H1 (cell line): ENCODE results near the gene NTNG2.

Experiments
- CEBPB ChIP-seq: IDR thresholded peaks from 2 replicates; pipeline ENCODE4 v1.6.1; 2012; ENCODE audit warnings: low read depth, low read length
- CHD2 ChIP-seq: IDR thresholded peaks from 2 replicates; pipeline ENCODE4 v1.6.1; 2012; ENCODE audit warnings: low read length, improper control_type of control experiment
- EP300 ChIP-seq, 2 experiments: IDR thresholded peaks; 1 replicate in 1 of 2; 2 replicates in 1 of 2; pipeline ENCODE4 v1.6.1; 2011 to 2012; ENCODE audit warnings: low read depth in 2 of 2, low read length in 2 of 2, mild to moderate bottlenecking in 2 of 2, borderline replicate concordance in 1 of 2, inconsistent platforms in 1 of 2, moderate library complexity in 1 of 2
- PHF8 ChIP-seq: fragments of 200-600 bp; sonication (generic); conservative IDR thresholded peaks from 2 replicates; pipeline ENCODE4 v1.7.1; 2012; ENCODE audit warnings: low read depth, mild to moderate bottlenecking, inconsistent platforms, low read length, moderate library complexity
- POLR2A ChIP-seq, 2 experiments: IDR thresholded peaks; 1 replicate in 1 of 2; 2 replicates in 1 of 2; pipeline ENCODE4 v1.6.1; 2011; ENCODE audit warnings: low read depth in 2 of 2, low read length in 2 of 2, mild to moderate bottlenecking in 2 of 2; ENCODE audit errors: control extremely low read depth in 1 of 2
- SRF ChIP-seq: IDR thresholded peaks from 2 replicates; pipeline ENCODE4 v1.6.1; 2011; ENCODE audit warnings: mild to moderate bottlenecking, low read depth, low read length, moderate library complexity
- TF ChIP-seq, protein P1 (sequence below), 3 experiments: IDR thresholded peaks; 1 replicate in 2 of 3; 2 replicates in 1 of 3; pipeline versions ENCODE4 v1.5.1 to v1.6.1; 2011; ENCODE audit warnings: low read length in 3 of 3, mild to moderate bottlenecking in 3 of 3, inconsistent platforms in 2 of 3, low read depth in 1 of 3, moderate library complexity in 1 of 3; ENCODE audit not compliant: insufficient read depth in 1 of 3; ENCODE audit errors: control extremely low read depth in 1 of 3

DNA sequence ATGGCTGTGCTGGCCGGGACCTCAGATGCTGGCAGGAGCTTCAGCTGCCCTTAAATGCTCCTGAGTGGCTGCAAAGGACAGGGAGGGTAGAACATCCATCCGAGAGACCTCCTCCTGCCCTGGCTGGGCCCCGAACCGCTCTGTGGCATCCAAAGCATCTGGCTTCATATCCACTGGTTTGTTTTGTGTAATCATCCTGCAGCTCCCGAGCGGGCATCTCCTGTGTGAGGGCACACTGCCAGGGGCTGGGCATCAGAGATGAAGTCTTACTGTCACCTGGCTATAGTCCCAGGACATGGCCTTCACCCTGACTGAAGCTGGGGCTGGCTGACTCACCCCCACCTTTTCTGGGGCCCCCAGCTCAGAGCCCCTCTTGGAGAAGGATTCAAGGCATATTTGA, 18.5 kb upstream of the NTNG2 start:
- TF ChIP-seq PHF8 (no peak), POLR2A (IDR thresholded peaks at IDR 0.05; ENCODE audit: control extremely low read depth in 1 of 2, low read depth in 2 of 2, low read length in 2 of 2) (no peak), SRF (no peak), CEBPB (no peak), CHD2 (no peak), EP300 (IDR thresholded peaks at IDR 0.05; ENCODE audit: borderline replicate concordance in 1 of 2, low read depth in 2 of 2, low read length in 2 of 2) (no peak)
- TF ChIP-seq, protein P1, sequence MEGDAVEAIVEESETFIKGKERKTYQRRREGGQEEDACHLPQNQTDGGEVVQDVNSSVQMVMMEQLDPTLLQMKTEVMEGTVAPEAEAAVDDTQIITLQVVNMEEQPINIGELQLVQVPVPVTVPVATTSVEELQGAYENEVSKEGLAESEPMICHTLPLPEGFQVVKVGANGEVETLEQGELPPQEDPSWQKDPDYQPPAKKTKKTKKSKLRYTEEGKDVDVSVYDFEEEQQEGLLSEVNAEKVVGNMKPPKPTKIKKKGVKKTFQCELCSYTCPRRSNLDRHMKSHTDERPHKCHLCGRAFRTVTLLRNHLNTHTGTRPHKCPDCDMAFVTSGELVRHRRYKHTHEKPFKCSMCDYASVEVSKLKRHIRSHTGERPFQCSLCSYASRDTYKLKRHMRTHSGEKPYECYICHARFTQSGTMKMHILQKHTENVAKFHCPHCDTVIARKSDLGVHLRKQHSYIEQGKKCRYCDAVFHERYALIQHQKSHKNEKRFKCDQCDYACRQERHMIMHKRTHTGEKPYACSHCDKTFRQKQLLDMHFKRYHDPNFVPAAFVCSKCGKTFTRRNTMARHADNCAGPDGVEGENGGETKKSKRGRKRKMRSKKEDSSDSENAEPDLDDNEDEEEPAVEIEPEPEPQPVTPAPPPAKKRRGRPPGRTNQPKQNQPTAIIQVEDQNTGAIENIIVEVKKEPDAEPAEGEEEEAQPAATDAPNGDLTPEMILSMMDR (IDR thresholded peaks at IDR 0.05; ENCODE audit: control extremely low read depth in 1 of 3, insufficient read depth in 1 of 3, low read depth in 1 of 3, low read length in 3 of 3) = no peak
